H1 (cell line): ENCODE results near the gene ASPDH. TPM values are rescaled to one million over a fixed set of nuclear protein-coding genes. Genes with fewer than 3 reads are reported as not detected.

Source experiments
- ATF3 ChIP-seq: IDR thresholded peaks from 2 replicates; pipeline ENCODE4 v1.6.1; 2011; ENCODE audit warnings: low read depth, mild to moderate bottlenecking, low read length; ENCODE audit not compliant: insufficient read depth
- BACH1 ChIP-seq: IDR thresholded peaks from 2 replicates; pipeline ENCODE4 v1.6.1; 2012; ENCODE audit warnings: low read length, improper control_type of control experiment
- HDAC6 ChIP-seq: IDR thresholded peaks from one replicate; pipeline ENCODE4 v1.7.1; 2012; ENCODE audit warnings: low read depth, mild to moderate bottlenecking, inconsistent platforms, low read length, moderate library complexity
- KDM4A ChIP-seq: IDR thresholded peaks from one replicate; pipeline ENCODE4 v1.7.1; 2012; ENCODE audit warnings: low read depth, mild to moderate bottlenecking, moderate library complexity, low read length, inconsistent platforms; ENCODE audit not compliant: severe bottlenecking
- RAD21 ChIP-seq, 2 experiments: IDR thresholded peaks in 1 of 2; conservative IDR thresholded peaks in 1 of 2; 2 replicates each; pipeline ENCODE4 v1.6.1; 2011; ENCODE audit warnings: low read depth in 2 of 2, low read length in 2 of 2, improper control_type of control experiment in 1 of 2, inconsistent platforms in 1 of 2, mild to moderate bottlenecking in 1 of 2, moderate library complexity in 1 of 2
- RFX5 ChIP-seq: IDR thresholded peaks from 2 replicates; pipeline ENCODE4 v1.6.1; 2011; ENCODE audit warnings: low read depth, low read length, improper control_type of control experiment, borderline replicate concordance
- SIRT6 ChIP-seq: IDR thresholded peaks from one replicate; pipeline ENCODE4 v1.7.1; 2012; ENCODE audit warnings: low read length, inconsistent platforms
- TEAD4 ChIP-seq: IDR thresholded peaks from 2 replicates; pipeline ENCODE4 v1.6.1; 2012; ENCODE audit warnings: low read depth, low read length, inconsistent platforms, mixed read lengths
- polyA plus RNA-seq, 7 experiments: library from polyadenylated mRNA; depleted of rRNA in 3 of 7; stranded (reverse) in 5 of 7; unstranded in 2 of 7; fragments of >200 nt in 5 of 7; fragments of 200-250 nt in 2 of 7; gene quantifications; 1 replicate in 5 of 7; 2 replicates in 1 of 7; 4 replicates in 1 of 7; pipeline versions ENCODE4 v1.2.1 to v1.2.3, GENCODE V29; 2011 to 2013; ENCODE audit warnings: missing spikeins in 2 of 7, mixed read lengths in 2 of 7
- total RNA-seq: library from RNA; stranded (reverse); fragmentation: NEBNext Ultra II Directional; extraction: Animal tissue kit (Norgen Biotek cat#: 25700); gene quantifications from 2 replicates; pipeline ENCODE4 v1.2.1, GENCODE V29; 2021

ASPDH gene
- total and polyA plus RNA-seq, 2 of the 8 experiments (the other 6 are each of a cell fraction or from before 2014, with no cell fraction given) = not detected

- no peak for TF ChIP-seq RFX5
- no peak for TF ChIP-seq KDM4A
- TF ChIP-seq TEAD4 = no peak
- no peak for TF ChIP-seq SIRT6
- no peak for TF ChIP-seq RAD21 (IDR thresholded peaks at IDR 0.05 in 1 of 2, conservative IDR thresholded peaks at IDR 0.05 in 1 of 2; ENCODE audit: low read depth in 2 of 2, low read length in 2 of 2)
- TF ChIP-seq ATF3 = no peak
- no peak for TF ChIP-seq HDAC6
- TF ChIP-seq BACH1 = no peak
Measured at GRCh38 chr19:50512112-50512998, 1.4 kb downstream of the ASPDH start (continued).
